PC-9 (cell line): ENCODE data around the gene FKBP5. TPM values are rescaled to one million over a fixed set of nuclear protein-coding genes. Genes with fewer than 3 reads are reported as not detected.

Experiments
- BruUV-seq: library from RNA; stranded (reverse); fragments of 400-500 nt; replicated peaks from 2 replicates; lab custom pipeline; 2021; lab: Mats Ljungman, UMichigan
- CTCF ChIA-PET: fragments of 300-600 bp; sonication (Branson Sonifier 250); formaldehyde crosslinking; loops from one replicate; lab custom pipeline; 2022; ENCODE audit warnings: antibody characterized with exemption; lab: Charles Lee
- POLR2A ChIA-PET: fragments of 300-600 bp; sonication (Branson Sonifier 250); formaldehyde crosslinking; loops from one replicate; lab custom pipeline; 2022; ENCODE audit warnings: antibody characterized with exemption; ENCODE audit not compliant: unreplicated experiment; lab: Charles Lee
- DNase-seq, 2 experiments: peaks; one replicate each; pipeline versions ENCODE4 v3.0.0 to v3.0.0-alpha.2; 2015 to 2022; ENCODE audit warnings: mixed read lengths in 1 of 2
- H2AFZ ChIP-seq: fragments of 200-600 bp; sonication (generic); 2 replicates; pipeline ENCODE4 v1.8.1; 2017; ENCODE audit warnings: antibody characterized with exemption
- H3F3A ChIP-seq: fragments of 200-600 bp; sonication (generic); 2 replicates; pipeline ENCODE4 v1.8.1; 2017; ENCODE audit warnings: antibody characterized with exemption, mild to moderate bottlenecking, low read depth; ENCODE audit not compliant: insufficient read depth
- H3K27ac ChIP-seq: fragments of 200-600 bp; sonication (generic); 2 replicates; pipeline ENCODE4 v1.6.1; 2016; ENCODE audit warnings: mixed run types
- H3K27me3 ChIP-seq: fragments of 200-600 bp; sonication (generic); 2 replicates; pipeline ENCODE4 v1.6.1; 2016; ENCODE audit warnings: low read depth, mixed run types; ENCODE audit not compliant: insufficient read depth
- H3K36me3 ChIP-seq: fragments of 200-600 bp; sonication (generic); 2 replicates; pipeline ENCODE4 v1.6.1; 2016; ENCODE audit warnings: low read depth, mixed run types
- H3K4me1 ChIP-seq: fragments of 200-600 bp; sonication (generic); replicated peaks from 2 replicates; pipeline ENCODE4 v1.6.1; 2016; ENCODE audit warnings: mixed run types; ENCODE audit not compliant: insufficient read depth
- H3K4me2 ChIP-seq: fragments of 200-600 bp; sonication (generic); 2 replicates; pipeline ENCODE4 v1.6.1; 2017; ENCODE audit warnings: mixed run types
- H3K4me3 ChIP-seq: fragments of 200-600 bp; sonication (generic); 2 replicates; pipeline ENCODE4 v1.6.1; 2016; ENCODE audit warnings: mixed run types
- H3K79me2 ChIP-seq: fragments of 200-600 bp; sonication (generic); 2 replicates; pipeline ENCODE4 v1.6.1; 2017; ENCODE audit warnings: low read depth, mixed run types
- H3K9me2 ChIP-seq: fragments of 200-600 bp; sonication (generic); 2 replicates; pipeline ENCODE4 v1.8.1; 2017; ENCODE audit warnings: mild to moderate bottlenecking; ENCODE audit not compliant: insufficient read depth
- H3K9me3 ChIP-seq: fragments of 200-600 bp; sonication (generic); 2 replicates; pipeline ENCODE4 v1.8.1; 2016; ENCODE audit warnings: low read depth; ENCODE audit not compliant: insufficient read depth
- H4K20me1 ChIP-seq: fragments of 200-600 bp; sonication (generic); 2 replicates; pipeline ENCODE4 v1.8.1; 2017; ENCODE audit not compliant: insufficient read depth
- CTCF ChIP-seq: fragments of 200-600 bp; sonication (generic); conservative IDR thresholded peaks from 2 replicates; pipeline ENCODE4 v1.6.1; 2017; ENCODE audit warnings: mixed run types, antibody characterized with exemption, mild to moderate bottlenecking, moderate library complexity
- EZH2 ChIP-seq: fragments of 200-600 bp; sonication (generic); IDR thresholded peaks from 2 replicates; pipeline ENCODE4 v1.8.0; 2017; ENCODE audit warnings: antibody characterized with exemption, low read depth
- intact Hi-C: fragments of 100-400 bp; cut with micrococcal nuclease; formaldehyde crosslinking; loops from one replicate; pipeline ENCODE4 v1.10.0; 2022; ENCODE audit not compliant: unreplicated experiment
- total RNA-seq: library from RNA; stranded (reverse); gene quantifications from 2 replicates; pipeline ENCODE4 v1.2.3, GENCODE V29; 2021

The FKBP5 gene
- total RNA-seq, 1 experiment from 2014 or later: 5.0 TPM

GRCh38 chr6:35725081-35725708 lies 36.5 kb upstream of the FKBP5 start:
- Histone ChIP-seq H3F3A (peaks cover 11% of the 10 kb centered on the region; the same call in 1 of the 2 replicates), H3K27me3 (no peaks in the 10 kb centered on the region), H4K20me1 (no peaks in the 10 kb centered on the region), H3K79me2 (no peaks in the 10 kb centered on the region), H3K4me2 (no peak overlapping the region), H3K9me3 (no peaks in the 10 kb centered on the region), H2AFZ (no peak overlapping the region), H3K36me3 (no peaks in the 10 kb centered on the region), H3K9me2 (no peaks in the 10 kb centered on the region), H3K27ac (no peak overlapping the region), H3K4me3 (no peak overlapping the region), H3K4me1 (peaks cover 17% of the 10 kb centered on the region)
- DNase-seq: no peak
- POLR2A ChIA-PET: no interaction called here
- CTCF ChIA-PET: interaction anchor here (0.6 kb wide), 1 partner anchor 9 kb away, joined by 9 read pairs; no protein-coding TSS in a partner anchor
- BruUV-seq: no TSS peak
- TF ChIP-seq CTCF (no peak), EZH2 (no peak)
- intact Hi-C loops: no loop called here

- no peak overlapping the region for H3K4me2 ChIP-seq
Measured at GRCh38 chr6:35724471-35724870, 35.8 kb upstream of the FKBP5 start.

GRCh38 chr6:35724059-35724458 lies 35.3 kb upstream of the FKBP5 start:
- no peak overlapping the region for H3K4me3 ChIP-seq
- ChIA-PET POLR2A (no interaction called here), CTCF (no interaction called here)
- no peak overlapping the region for H3K4me2 ChIP-seq
- H4K20me1 ChIP-seq: no peaks in the 10 kb centered on the region
- no TSS peak for BruUV-seq
- H3K27ac ChIP-seq: no peak overlapping the region
- H3K79me2 ChIP-seq: no peaks in the 10 kb centered on the region
- H3F3A ChIP-seq: peaks cover under 1% of the 10 kb centered on the region; the same call in 1 of the 2 replicates
- H3K9me3 ChIP-seq: no peaks in the 10 kb centered on the region
- DNase-seq: no peak
- H3K9me2 ChIP-seq: no peaks in the 10 kb centered on the region
- H3K4me1 ChIP-seq: peaks cover 17% of the 10 kb centered on the region
- no peak for TF ChIP-seq CTCF
- TF ChIP-seq EZH2: no peak
- H2AFZ ChIP-seq: no peak overlapping the region
- H3K27me3 ChIP-seq: no peaks in the 10 kb centered on the region
- no peaks in the 10 kb centered on the region for H3K36me3 ChIP-seq
- intact Hi-C loops: no loop called here

More at GRCh38 chr6:35724471-35724870, 35.8 kb upstream of the FKBP5 start:
- no peaks in the 10 kb centered on the region for H3K79me2 ChIP-seq
- peaks cover 4% of the 10 kb centered on the region; the same call in 1 of the 2 replicates for H3F3A ChIP-seq
- no TSS peak for BruUV-seq
- DNase-seq: no peak
- no peak overlapping the region for H3K4me3 ChIP-seq
- H3K36me3 ChIP-seq: no peaks in the 10 kb centered on the region
- no peaks in the 10 kb centered on the region for H4K20me1 ChIP-seq
- no peak for TF ChIP-seq CTCF
- no peak for TF ChIP-seq EZH2
- H3K27me3 ChIP-seq: no peaks in the 10 kb centered on the region
- no peaks in the 10 kb centered on the region for H3K9me2 ChIP-seq
- peaks cover 17% of the 10 kb centered on the region for H3K4me1 ChIP-seq
- H3K27ac ChIP-seq: no peak overlapping the region
- CTCF ChIA-PET: interaction anchor here (0.6 kb wide), 1 partner anchor 10 kb away, joined by 9 read pairs; no protein-coding TSS in a partner anchor
- intact Hi-C loops: no loop called here
- no peak overlapping the region for H2AFZ ChIP-seq
- no peaks in the 10 kb centered on the region for H3K9me3 ChIP-seq
- POLR2A ChIA-PET: no interaction called here
